ENCODE data around the gene PPP1R12B. TPM values are rescaled to one million over a fixed set of nuclear protein-coding genes. Genes with fewer than 3 reads are reported as not detected.
"Not testable (repeated sequence)": the region's sequence is repeated elsewhere in the genome, so short reads cannot be mapped to it uniquely, and the experiment has no call there.

Gene PPP1R12B
- polyA plus RNA-seq, 2 donors, result 7.5 to 14.7 TPM

- not testable (repeated sequence) for H3K27me3 ChIP-seq (ENCODE audit: control insufficient read depth in 1 of 2, insufficient read depth in 2 of 2, low read length in 2 of 2); H3K4me1 ChIP-seq (ENCODE audit: control insufficient read depth in 2 of 2, insufficient read depth in 2 of 2, low read length in 1 of 2); H3K4me3 ChIP-seq (ENCODE audit: low read depth in 1 of 2, low read length in 2 of 2); H3K36me3 ChIP-seq (ENCODE audit: control insufficient read depth in 2 of 2, insufficient read depth in 2 of 2, low read length in 1 of 2); H3K27ac ChIP-seq (ENCODE audit: low read depth in 2 of 2, low read length in 1 of 2); H3K9me3 ChIP-seq (ENCODE audit: control insufficient read depth in 2 of 2, insufficient read depth in 1 of 2, low read depth in 1 of 2, low read length in 1 of 2)
- WGBS, 2 donors, result 87 to 91% methylated on average over 2 of the region's 2 CpGs
Observed at GRCh38 chr1:202432338-202432737, 83.8 kb downstream of the PPP1R12B start.

GRCh38 chr1:202433155-202434043 lies 84.9 kb downstream of the PPP1R12B start:
- Histone ChIP-seq H3K9me3 (ENCODE audit: control insufficient read depth in 2 of 2, insufficient read depth in 1 of 2, low read depth in 1 of 2, low read length in 1 of 2) (no peaks in the 10 kb centered on the region), H3K4me1 (ENCODE audit: control insufficient read depth in 2 of 2, insufficient read depth in 2 of 2, low read length in 1 of 2) (no peaks in the 10 kb centered on the region), H3K27me3 (ENCODE audit: control insufficient read depth in 1 of 2, insufficient read depth in 2 of 2, low read length in 2 of 2) (no peaks in the 10 kb centered on the region), H3K27ac (ENCODE audit: low read depth in 2 of 2, low read length in 1 of 2) (no peak overlapping the region), H3K36me3 (ENCODE audit: control insufficient read depth in 2 of 2, insufficient read depth in 2 of 2, low read length in 1 of 2) (peaks cover 5% of the 10 kb centered on the region in 2 donors), H3K4me3 (ENCODE audit: low read depth in 1 of 2, low read length in 2 of 2) (no peak overlapping the region)
- 82 to 93% methylated on average over 3 of the region's 3 CpGs for WGBS, 2 donors

GRCh38 chr1:202434059-202434458 lies 85.6 kb downstream of the PPP1R12B start:
- Histone ChIP-seq H3K36me3 (ENCODE audit: control insufficient read depth in 2 of 2, insufficient read depth in 2 of 2, low read length in 1 of 2) (peaks cover 11 to 12% of the 10 kb centered on the region in 2 donors), H3K4me3 (ENCODE audit: low read depth in 1 of 2, low read length in 2 of 2) (no peak overlapping the region)

GRCh38 chr1:202438393-202439174 lies 90.1 kb downstream of the PPP1R12B start:
- H3K4me1 ChIP-seq (ENCODE audit: control insufficient read depth in 2 of 2, insufficient read depth in 2 of 2, low read length in 1 of 2), result no peaks in the 10 kb centered on the region
- peaks cover 11 to 20% of the 10 kb centered on the region in 2 donors for H3K36me3 ChIP-seq (ENCODE audit: control insufficient read depth in 2 of 2, insufficient read depth in 2 of 2, low read length in 1 of 2)
- no peaks in the 10 kb centered on the region for H3K27me3 ChIP-seq (ENCODE audit: control insufficient read depth in 1 of 2, insufficient read depth in 2 of 2, low read length in 2 of 2)
- no peaks in the 10 kb centered on the region for H3K9me3 ChIP-seq (ENCODE audit: control insufficient read depth in 2 of 2, insufficient read depth in 1 of 2, low read depth in 1 of 2, low read length in 1 of 2)
- 98% methylated on average over 37 of the region's 37 CpGs for WGBS, 2 donors
- no peak overlapping the region for H3K27ac ChIP-seq (ENCODE audit: low read depth in 2 of 2, low read length in 1 of 2)
- H3K4me3 ChIP-seq (ENCODE audit: low read depth in 1 of 2, low read length in 2 of 2), result no peak overlapping the region

More at GRCh38 chr1:202434059-202434458, 85.6 kb downstream of the PPP1R12B start:
- Histone ChIP-seq H3K4me1 (ENCODE audit: control insufficient read depth in 2 of 2, insufficient read depth in 2 of 2, low read length in 1 of 2) (no peaks in the 10 kb centered on the region), H3K27ac (ENCODE audit: low read depth in 2 of 2, low read length in 1 of 2) (no peak overlapping the region), H3K27me3 (ENCODE audit: control insufficient read depth in 1 of 2, insufficient read depth in 2 of 2, low read length in 2 of 2) (no peaks in the 10 kb centered on the region), H3K9me3 (ENCODE audit: control insufficient read depth in 2 of 2, insufficient read depth in 1 of 2, low read depth in 1 of 2, low read length in 1 of 2) (no peaks in the 10 kb centered on the region)

- Histone ChIP-seq H3K4me3 (ENCODE audit: low read depth in 1 of 2, low read length in 2 of 2) (no peak overlapping the region), H3K4me1 (ENCODE audit: control insufficient read depth in 2 of 2, insufficient read depth in 2 of 2, low read length in 1 of 2) (no peaks in the 10 kb centered on the region), H3K27ac (ENCODE audit: low read depth in 2 of 2, low read length in 1 of 2) (no peak overlapping the region), H3K36me3 (ENCODE audit: control insufficient read depth in 2 of 2, insufficient read depth in 2 of 2, low read length in 1 of 2) (peaks cover 11 to 20% of the 10 kb centered on the region in 2 donors), H3K27me3 (ENCODE audit: control insufficient read depth in 1 of 2, insufficient read depth in 2 of 2, low read length in 2 of 2) (no peaks in the 10 kb centered on the region), H3K9me3 (ENCODE audit: control insufficient read depth in 2 of 2, insufficient read depth in 1 of 2, low read depth in 1 of 2, low read length in 1 of 2) (no peaks in the 10 kb centered on the region)
- WGBS, 2 donors, result 96 to 98% methylated on average over 12 to 14 of the region's 14 CpGs
Observed at GRCh38 chr1:202439308-202439707, 90.8 kb downstream of the PPP1R12B start.

GRCh38 chr1:202448140-202448539 lies 99.6 kb downstream of the PPP1R12B start:
- H3K36me3 ChIP-seq (ENCODE audit: control insufficient read depth in 2 of 2, insufficient read depth in 2 of 2, low read length in 1 of 2), result not testable (repeated sequence)

GRCh38 chr1:202451641-202452040 lies 103.1 kb downstream of the PPP1R12B start:
- not testable (repeated sequence) for H3K27ac ChIP-seq (ENCODE audit: low read depth in 2 of 2, low read length in 1 of 2); H3K27me3 ChIP-seq (ENCODE audit: control insufficient read depth in 1 of 2, insufficient read depth in 2 of 2, low read length in 2 of 2); H3K4me3 ChIP-seq (ENCODE audit: low read depth in 1 of 2, low read length in 2 of 2); H3K36me3 ChIP-seq (ENCODE audit: control insufficient read depth in 2 of 2, insufficient read depth in 2 of 2, low read length in 1 of 2); H3K9me3 ChIP-seq (ENCODE audit: control insufficient read depth in 2 of 2, insufficient read depth in 1 of 2, low read depth in 1 of 2, low read length in 1 of 2); H3K4me1 ChIP-seq (ENCODE audit: control insufficient read depth in 2 of 2, insufficient read depth in 2 of 2, low read length in 1 of 2)
- 97 to 98% methylated on average over 20 to 24 of the region's 26 CpGs for WGBS, 2 donors

More at GRCh38 chr1:202448140-202448539, 99.6 kb downstream of the PPP1R12B start:
- not testable (repeated sequence) for H3K9me3 ChIP-seq (ENCODE audit: control insufficient read depth in 2 of 2, insufficient read depth in 1 of 2, low read depth in 1 of 2, low read length in 1 of 2); H3K27ac ChIP-seq (ENCODE audit: low read depth in 2 of 2, low read length in 1 of 2); H3K4me3 ChIP-seq (ENCODE audit: low read depth in 1 of 2, low read length in 2 of 2); H3K27me3 ChIP-seq (ENCODE audit: control insufficient read depth in 1 of 2, insufficient read depth in 2 of 2, low read length in 2 of 2); H3K4me1 ChIP-seq (ENCODE audit: control insufficient read depth in 2 of 2, insufficient read depth in 2 of 2, low read length in 1 of 2)
- 81 to 84% methylated on average over 2 of the region's 2 CpGs for WGBS, 2 donors

GRCh38 chr1:202452508-202452907 lies 104.0 kb downstream of the PPP1R12B start:
- H3K27me3 ChIP-seq (ENCODE audit: control insufficient read depth in 1 of 2, insufficient read depth in 2 of 2, low read length in 2 of 2), result no peaks in the 10 kb centered on the region
- no peaks in the 10 kb centered on the region for H3K4me1 ChIP-seq (ENCODE audit: control insufficient read depth in 2 of 2, insufficient read depth in 2 of 2, low read length in 1 of 2)
- no peaks in the 10 kb centered on the region for H3K36me3 ChIP-seq (ENCODE audit: control insufficient read depth in 2 of 2, insufficient read depth in 2 of 2, low read length in 1 of 2)
- WGBS, 2 donors, result 96 to 100% methylated on average over 3 to 4 of the region's 4 CpGs
- no peak overlapping the region for H3K27ac ChIP-seq (ENCODE audit: low read depth in 2 of 2, low read length in 1 of 2)
- H3K4me3 ChIP-seq (ENCODE audit: low read depth in 1 of 2, low read length in 2 of 2), result no peak overlapping the region
- H3K9me3 ChIP-seq (ENCODE audit: control insufficient read depth in 2 of 2, insufficient read depth in 1 of 2, low read depth in 1 of 2, low read length in 1 of 2), result no peaks in the 10 kb centered on the region

GRCh38 chr1:202456372-202457169 lies 108.1 kb downstream of the PPP1R12B start:
- H3K27ac ChIP-seq (ENCODE audit: low read depth in 2 of 2, low read length in 1 of 2); H3K4me1 ChIP-seq (ENCODE audit: control insufficient read depth in 2 of 2, insufficient read depth in 2 of 2, low read length in 1 of 2); H3K9me3 ChIP-seq (ENCODE audit: control insufficient read depth in 2 of 2, insufficient read depth in 1 of 2, low read depth in 1 of 2, low read length in 1 of 2); H3K27me3 ChIP-seq (ENCODE audit: control insufficient read depth in 1 of 2, insufficient read depth in 2 of 2, low read length in 2 of 2); H3K36me3 ChIP-seq (ENCODE audit: control insufficient read depth in 2 of 2, insufficient read depth in 2 of 2, low read length in 1 of 2); H3K4me3 ChIP-seq (ENCODE audit: low read depth in 1 of 2, low read length in 2 of 2): not testable (repeated sequence)
- WGBS, 2 donors, result 66 to 67% methylated on average over 5 of the region's 5 CpGs

Measured in esophagus (tissue), 2 donors.